HS-27A (cell line): ENCODE results near the gene GRIP1.

Experiments used
- DNase-seq: peaks from one replicate; pipeline ENCODE4 v3.0.0-alpha.2; 2012; ENCODE audit warnings: low read depth, missing footprints

The GRIP1 gene

GRCh38 chr12:66453120-66453519 is 225.8 kb downstream of the GRIP1 start:
- no peak for DNase-seq

GRCh38 chr12:66449531-66449930 is 229.3 kb downstream of the GRIP1 start:
- no peak for DNase-seq

DNA sequence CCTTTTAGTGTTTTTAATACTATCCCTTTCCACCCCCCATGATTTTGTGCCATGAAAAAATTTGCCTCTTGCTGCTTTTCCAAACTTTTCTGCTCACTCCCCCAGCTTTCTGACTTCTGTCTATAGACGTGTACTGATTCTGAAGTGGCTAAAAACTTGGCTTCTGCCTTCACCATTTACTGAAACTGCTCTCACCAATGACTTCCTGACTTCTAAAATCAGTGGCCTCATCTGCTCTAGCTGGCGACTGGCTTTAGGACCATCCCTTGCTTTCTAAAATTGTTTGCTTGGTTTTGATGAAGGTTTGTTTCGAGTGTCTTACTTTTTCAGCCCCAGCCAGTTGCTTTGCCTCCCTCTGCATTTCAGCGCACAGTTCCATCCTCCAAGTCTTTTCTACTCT is 231.2 kb downstream of the GRIP1 start:
- no peak for DNase-seq

GRCh38 chr12:66446276-66446675 is 232.6 kb downstream of the GRIP1 start:
- DNase-seq = no peak

- DNase-seq = no peak
Measured at GRCh38 chr12:66441905-66442559, 236.8 kb downstream of the GRIP1 start.

DNA sequence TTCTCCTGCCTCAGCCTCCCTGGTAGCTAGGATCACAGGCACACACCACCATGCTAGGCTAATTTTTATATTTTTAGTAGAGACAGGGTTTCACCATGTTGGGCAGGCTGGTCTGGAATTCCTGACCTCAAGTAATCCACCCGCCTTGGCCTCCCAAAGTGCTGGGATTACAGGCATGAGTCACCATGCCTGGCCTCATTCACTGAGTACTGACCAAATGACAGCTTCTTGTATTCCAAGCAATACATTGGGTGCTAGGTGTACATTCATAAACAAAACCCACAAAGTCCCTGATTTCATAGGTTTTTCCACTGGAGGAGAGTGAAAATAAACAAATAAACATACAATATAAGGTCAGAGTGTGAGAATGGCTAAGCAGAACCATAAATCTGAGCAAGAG is 240.3 kb downstream of the GRIP1 start:
- peak; percentile 42 for DNase-seq

DNA sequence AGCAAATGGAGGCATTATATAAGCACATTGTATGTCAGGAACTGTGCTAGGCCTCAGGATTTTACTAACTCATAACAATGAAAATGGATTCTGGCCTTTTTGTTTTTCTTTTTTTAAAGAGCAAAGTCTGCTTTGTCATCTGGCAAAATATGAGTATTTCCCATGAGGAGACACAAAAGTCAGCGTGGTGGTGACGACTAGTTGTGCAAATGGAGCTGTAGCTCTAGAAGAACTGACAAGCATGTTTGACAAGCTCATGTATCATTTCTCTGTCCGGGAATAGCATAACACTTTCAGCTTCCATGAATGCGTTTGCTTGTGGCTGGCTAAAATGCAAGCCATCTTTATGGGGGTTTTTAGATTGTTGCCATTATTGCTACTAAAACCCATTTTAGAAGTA is 248.8 kb downstream of the GRIP1 start:
- DNase-seq = no peak

DNA sequence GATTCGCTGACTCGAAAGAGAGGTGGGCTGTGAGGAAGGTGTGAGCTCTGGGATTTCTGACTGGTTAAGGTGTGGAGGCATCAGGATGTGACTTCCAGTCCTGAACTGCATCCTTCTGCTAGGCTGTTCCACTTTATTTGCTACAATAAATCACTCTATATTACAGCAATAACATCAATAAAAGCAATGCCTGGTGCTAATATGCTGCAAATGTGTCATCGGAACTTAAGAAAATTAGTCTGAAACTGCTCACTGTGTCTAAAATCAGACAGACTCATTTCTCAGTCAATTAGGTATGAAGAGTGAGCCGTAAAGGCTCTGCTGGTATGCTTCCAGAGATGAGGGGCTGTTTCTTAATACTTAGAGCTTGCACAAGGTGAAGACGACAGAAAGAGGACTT is 250.0 kb downstream of the GRIP1 start:
- no peak for DNase-seq

DNA sequence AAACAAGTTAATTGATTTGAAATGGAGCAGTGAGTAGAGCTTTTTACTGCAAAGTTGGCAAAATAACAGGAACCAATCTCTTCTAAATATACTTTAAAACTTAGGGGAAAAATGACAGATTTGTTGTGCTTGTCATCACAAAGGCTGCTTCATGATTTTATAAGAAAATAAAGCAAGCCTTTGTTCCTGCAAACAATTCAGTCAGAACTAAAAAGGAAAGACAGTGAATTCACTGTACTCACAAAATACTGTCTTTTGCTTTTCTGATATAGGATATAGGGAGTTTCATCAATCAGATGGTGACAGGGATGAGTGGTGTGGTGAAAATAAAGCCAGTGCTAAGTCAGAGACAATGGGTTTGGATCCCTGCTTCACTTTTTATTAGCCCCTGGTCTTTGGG is 250.6 kb downstream of the GRIP1 start:
- DNase-seq = no peak

DNA sequence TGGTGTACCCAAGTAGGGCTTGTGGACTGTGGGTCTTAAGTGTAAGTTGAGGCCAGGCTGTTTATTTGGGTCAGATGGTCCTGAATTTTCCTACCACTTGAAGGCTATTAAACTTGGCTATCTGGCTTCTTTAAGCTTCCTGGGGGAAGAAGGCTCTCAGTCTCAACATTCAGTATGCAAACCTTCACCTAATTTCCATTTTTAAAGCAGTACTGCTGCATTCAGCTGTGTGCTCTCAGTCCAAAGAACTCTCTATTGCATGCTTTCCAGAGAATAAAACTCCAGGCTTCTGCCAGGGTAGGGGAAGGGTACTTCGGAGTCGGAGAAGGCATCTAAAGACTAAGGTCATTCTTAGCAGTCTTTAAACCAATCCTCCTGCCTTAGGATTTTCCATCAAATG is 252.2 kb downstream of the GRIP1 start:
- DNase-seq = no peak

- DNase-seq = no peak
Measured at GRCh38 chr12:66423266-66423665, 255.6 kb downstream of the GRIP1 start.

- DNase-seq = no peak
Measured at GRCh38 chr12:66418908-66419307, 260.0 kb downstream of the GRIP1 start.

GRCh38 chr12:66417217-66417616 is 261.7 kb downstream of the GRIP1 start:
- no peak for DNase-seq

GRCh38 chr12:66409195-66409871 is 269.5 kb downstream of the GRIP1 start:
- peak; percentile 33 for DNase-seq

GRCh38 chr12:66405395-66405794 is 273.5 kb downstream of the GRIP1 start:
- DNase-seq = peak; percentile 64

- DNase-seq = no peak
Measured at GRCh38 chr12:66403746-66404145, 275.1 kb downstream of the GRIP1 start.

DNA sequence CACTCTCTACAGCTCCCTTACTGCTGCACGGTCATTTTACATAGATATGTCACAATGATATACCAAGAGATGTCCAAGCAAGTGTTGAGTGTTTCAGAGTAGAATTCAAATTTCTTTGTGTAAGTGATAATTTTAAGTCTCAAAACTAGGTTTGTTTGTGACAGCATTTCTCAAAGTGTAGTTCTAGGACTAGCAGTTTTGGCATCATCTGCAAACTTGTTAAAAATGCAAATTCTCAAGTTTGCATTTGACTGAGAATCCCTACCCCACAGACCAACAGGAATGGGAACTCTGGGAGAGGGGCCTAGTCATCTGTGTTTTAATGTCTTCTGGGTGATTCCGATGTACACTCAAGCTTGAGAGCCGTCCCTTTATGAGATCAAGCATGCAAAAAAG is 279.0 kb downstream of the GRIP1 start:
- DNase-seq = no peak

- DNase-seq = no peak
Measured at GRCh38 chr12:66398931-66399910, 279.7 kb downstream of the GRIP1 start.

DNA sequence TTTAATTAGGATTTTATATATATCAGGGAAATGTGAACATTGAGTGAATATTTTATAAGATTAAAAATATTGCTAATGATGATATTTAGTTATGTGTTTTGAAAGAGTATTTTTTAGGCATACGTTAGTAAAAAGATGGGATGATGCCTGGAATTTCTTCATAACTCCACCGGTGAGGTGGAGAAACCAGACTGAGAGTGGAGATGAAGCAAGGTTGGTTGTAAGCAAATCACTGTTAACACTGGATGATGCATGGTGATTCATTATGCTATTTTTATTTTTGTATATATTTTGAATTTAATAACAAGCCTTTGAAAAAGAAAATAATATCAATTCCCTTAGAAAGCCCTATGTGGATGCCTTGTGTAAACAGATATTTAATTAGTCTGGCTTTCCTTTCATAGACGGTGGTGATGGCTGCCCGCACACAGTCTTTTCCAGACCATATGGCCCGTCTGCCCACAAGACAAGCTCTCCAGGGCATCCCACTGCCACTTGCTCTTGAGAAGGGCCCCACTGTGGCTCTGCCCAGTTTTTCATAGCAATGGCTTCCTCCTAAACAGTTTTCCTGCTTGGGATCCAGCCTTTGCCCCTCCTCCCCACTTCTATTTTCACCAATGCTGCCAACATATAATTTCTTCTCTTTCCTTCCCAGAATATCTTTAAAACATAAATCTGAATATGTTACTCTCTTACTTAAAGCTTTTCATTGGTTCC is 281.1 kb downstream of the GRIP1 start:
- no peak for DNase-seq

- DNase-seq = no peak
Measured at GRCh38 chr12:66393890-66394289, 285.0 kb downstream of the GRIP1 start.

DNA sequence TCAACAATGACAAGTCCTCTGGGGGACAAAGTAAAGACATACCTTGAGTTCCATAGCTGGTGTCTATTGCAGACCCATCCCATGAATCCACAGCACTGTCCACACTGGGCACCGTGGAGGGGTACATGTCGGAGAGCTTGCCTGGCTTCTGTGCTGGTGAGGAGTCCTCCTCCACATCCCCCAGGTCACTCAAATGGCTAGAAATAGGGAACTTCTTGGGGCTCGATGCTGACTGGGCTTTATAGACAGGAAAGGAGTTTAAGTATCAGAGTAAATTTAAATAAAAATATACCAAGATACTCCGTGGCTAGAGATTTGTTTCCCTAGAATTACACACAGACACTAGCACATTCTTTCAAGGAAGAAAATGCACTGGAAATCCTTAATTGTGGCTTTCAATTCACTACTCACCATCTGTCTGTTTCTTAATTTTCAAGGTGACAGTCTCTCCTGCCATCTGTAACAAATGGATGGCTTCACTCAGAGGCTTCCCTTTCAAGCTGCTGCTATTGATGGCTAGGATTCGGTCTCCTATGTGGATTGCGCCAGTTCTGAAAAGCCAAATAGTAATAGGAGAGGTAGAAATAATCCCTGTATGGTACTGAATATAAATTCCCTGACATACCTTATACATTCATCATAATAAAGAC is 286.5 kb downstream of the GRIP1 start:
- no peak for DNase-seq

DNA sequence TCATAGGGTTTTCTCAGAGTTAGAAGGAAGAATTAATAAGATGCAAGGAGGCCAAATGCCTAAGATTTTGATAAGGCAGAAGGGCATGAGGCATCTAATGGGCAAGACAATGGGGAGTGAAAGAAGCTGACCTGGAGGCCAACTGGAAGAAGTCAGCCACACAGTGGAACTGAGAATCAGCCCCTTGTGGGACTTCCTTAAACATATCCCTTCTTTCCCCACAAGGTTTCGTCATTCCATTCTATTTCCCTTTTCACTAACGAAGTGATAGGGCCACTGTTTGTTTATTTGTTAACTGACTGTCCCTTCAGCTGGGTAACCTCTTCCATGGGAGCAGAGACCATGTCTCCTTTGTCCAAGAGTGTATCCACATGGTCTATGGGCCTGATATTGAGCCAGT is 290.4 kb downstream of the GRIP1 start:
- no peak for DNase-seq
